Neuron (in vitro differentiated cells): ENCODE measurements around the gene CFTR.
"Not testable (repeated sequence)": the region's sequence is repeated elsewhere in the genome, so short reads cannot be mapped to it uniquely, and the experiment has no call there.

Source experiments
- H2AFZ ChIP-seq: one replicate; pipeline ENCODE4 v1.6.1; 2013; ENCODE audit warnings: low read depth, mild to moderate bottlenecking, inconsistent platforms, low read length, moderate library complexity
- H3K27me3 ChIP-seq: one replicate; pipeline ENCODE4 v1.6.1; 2013; ENCODE audit warnings: low read length; ENCODE audit not compliant: insufficient read depth
- H3K36me3 ChIP-seq: one replicate; pipeline ENCODE4 v1.6.1; 2013; ENCODE audit warnings: low read length; ENCODE audit not compliant: insufficient read depth
- H3K4me1 ChIP-seq: one replicate; pipeline ENCODE4 v1.6.1; 2013; ENCODE audit warnings: low read length; ENCODE audit not compliant: insufficient read depth
- H3K4me3 ChIP-seq: 2 replicates; pipeline ENCODE4 v1.5.1; 2013; ENCODE audit warnings: mild to moderate bottlenecking, low read length, moderate library complexity
- H3K9me3 ChIP-seq: one replicate; pipeline ENCODE4 v1.6.1; 2013; ENCODE audit warnings: low read length

The CFTR gene

DNA sequence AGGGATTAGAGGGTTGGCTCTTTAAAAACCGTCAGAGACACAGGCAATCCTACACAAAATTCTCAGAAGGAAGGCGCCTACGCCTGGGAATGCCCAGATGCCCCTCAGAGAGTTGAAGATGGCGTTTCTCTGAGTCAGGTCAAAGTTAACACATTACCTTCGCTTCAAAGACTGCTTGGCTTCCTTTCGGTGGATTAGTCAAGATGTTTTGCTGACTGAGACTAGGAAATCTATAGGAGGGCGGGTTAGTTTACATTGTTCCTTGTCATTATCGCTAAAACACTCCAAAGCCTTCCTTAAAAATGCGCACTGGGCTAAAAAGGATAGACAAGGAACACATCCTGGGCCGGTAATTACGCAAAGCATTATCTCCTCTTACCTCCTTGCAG is 995 bp upstream of the CFTR start:
- Histone ChIP-seq H3K4me1 (peaks cover 2% of the 10 kb centered on the region), H3K9me3 (no peaks in the 10 kb centered on the region), H3K4me3 (no peak overlapping the region), H3K36me3 (no peaks in the 10 kb centered on the region), H3K27me3 (peaks cover 28% of the 10 kb centered on the region), H2AFZ (peak overlapping the region; percentile 83)

DNA sequence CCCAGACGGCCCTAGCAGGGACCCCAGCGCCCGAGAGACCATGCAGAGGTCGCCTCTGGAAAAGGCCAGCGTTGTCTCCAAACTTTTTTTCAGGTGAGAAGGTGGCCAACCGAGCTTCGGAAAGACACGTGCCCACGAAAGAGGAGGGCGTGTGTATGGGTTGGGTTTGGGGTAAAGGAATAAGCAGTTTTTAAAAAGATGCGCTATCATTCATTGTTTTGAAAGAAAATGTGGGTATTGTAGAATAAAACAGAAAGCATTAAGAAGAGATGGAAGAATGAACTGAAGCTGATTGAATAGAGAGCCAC is 184 bp downstream of the CFTR start:
- Histone ChIP-seq H2AFZ (no peak overlapping the region), H3K4me3 (peak overlapping the region; percentile 26), H3K27me3 (peaks cover 28% of the 10 kb centered on the region), H3K9me3 (no peaks in the 10 kb centered on the region), H3K4me1 (peaks cover 4% of the 10 kb centered on the region), H3K36me3 (no peaks in the 10 kb centered on the region)

DNA sequence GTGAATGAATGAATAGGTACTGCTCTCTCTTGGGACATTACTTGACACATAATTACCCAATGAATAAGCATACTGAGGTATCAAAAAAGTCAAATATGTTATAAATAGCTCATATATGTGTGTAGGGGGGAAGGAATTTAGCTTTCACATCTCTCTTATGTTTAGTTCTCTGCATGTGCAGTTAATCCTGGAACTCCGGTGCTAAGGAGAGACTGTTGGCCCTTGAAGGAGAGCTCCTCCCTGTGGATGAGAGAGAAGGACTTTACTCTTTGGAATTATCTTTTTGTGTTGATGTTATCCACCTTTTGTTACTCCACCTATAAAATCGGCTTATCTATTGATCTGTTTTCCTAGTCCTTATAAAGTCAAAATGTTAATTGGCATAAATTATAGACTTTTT is 1.2 kb downstream of the CFTR start:
- Histone ChIP-seq H3K4me1 (peaks cover 10% of the 10 kb centered on the region), H2AFZ (no peak overlapping the region), H3K9me3 (no peaks in the 10 kb centered on the region), H3K36me3 (no peaks in the 10 kb centered on the region), H3K4me3 (no peak overlapping the region), H3K27me3 (peaks cover 28% of the 10 kb centered on the region)

DNA sequence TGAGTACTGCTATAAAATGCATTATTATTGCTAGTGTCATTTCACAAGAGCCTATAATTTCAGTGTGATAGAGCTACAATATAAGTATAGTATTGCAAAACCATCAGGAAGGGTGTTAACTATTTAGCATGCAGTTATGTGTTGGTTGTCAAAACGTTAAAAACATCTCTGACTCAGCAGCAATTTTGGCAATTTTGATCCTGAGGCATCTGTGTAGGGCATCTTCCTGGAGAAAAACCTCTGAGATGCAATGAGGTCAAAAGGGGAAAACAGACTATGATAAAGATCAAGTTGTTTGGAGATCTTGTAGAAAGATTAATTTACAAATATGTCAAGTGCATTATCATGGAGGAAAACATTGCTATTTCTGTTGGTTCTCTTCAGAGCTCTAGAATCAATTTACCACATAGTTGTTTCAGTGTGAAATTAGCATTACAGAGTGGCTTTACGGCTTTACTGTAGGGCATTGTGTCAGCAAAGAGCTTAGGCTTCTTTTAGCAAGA is 5.3 kb downstream of the CFTR start:
- Histone ChIP-seq H3K27me3 (peaks cover 8% of the 10 kb centered on the region), H3K36me3 (no peaks in the 10 kb centered on the region), H2AFZ (no peak overlapping the region), H3K9me3 (no peaks in the 10 kb centered on the region), H3K4me3 (no peak overlapping the region), H3K4me1 (peaks cover 14% of the 10 kb centered on the region)

DNA sequence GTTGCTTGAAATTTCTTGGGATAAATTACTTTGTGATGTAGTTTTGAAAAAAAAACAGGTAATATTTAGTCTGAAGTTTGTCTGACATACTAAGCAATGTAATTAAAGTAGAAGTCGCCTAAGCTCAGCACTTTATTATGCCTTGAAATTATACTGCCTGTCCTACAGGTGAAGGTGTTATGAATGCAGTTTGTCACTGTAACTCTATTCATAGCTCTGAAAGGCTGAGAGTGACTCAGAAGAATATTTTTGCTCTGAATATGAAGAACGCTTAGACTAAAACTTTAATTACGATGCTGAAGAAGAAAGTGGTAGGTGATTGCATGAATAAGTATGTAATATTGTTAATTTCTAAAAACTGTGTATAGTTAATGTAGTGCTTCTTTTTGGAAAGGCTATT is 9.2 kb downstream of the CFTR start:
- Histone ChIP-seq H3K4me3 (no peak overlapping the region), H3K36me3 (no peaks in the 10 kb centered on the region), H3K4me1 (peaks cover 14% of the 10 kb centered on the region), H2AFZ (no peak overlapping the region), H3K9me3 (no peaks in the 10 kb centered on the region), H3K27me3 (no peaks in the 10 kb centered on the region)

DNA sequence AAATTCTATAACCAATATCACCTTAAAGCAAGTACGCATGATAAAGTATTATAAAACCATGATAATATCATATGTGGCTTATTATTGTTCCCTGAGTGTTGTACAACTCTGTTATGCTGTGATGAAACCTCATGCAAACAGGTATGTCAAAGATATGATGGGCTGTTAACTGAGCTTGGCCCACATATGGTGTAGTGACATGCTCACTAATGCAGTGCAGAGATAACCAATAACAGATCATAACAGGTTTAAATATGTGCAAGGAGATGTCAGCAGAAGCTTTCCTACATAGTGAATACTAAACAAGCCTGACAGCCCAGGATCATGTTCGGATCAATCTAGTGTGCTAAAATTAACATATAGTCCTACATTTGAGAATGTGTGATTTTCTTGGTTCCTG is 9.6 kb downstream of the CFTR start:
- Histone ChIP-seq H3K27me3 (no peaks in the 10 kb centered on the region), H3K4me1 (peaks cover 14% of the 10 kb centered on the region), H3K9me3 (no peaks in the 10 kb centered on the region), H3K4me3 (no peak overlapping the region), H3K36me3 (no peaks in the 10 kb centered on the region), H2AFZ (no peak overlapping the region)

DNA sequence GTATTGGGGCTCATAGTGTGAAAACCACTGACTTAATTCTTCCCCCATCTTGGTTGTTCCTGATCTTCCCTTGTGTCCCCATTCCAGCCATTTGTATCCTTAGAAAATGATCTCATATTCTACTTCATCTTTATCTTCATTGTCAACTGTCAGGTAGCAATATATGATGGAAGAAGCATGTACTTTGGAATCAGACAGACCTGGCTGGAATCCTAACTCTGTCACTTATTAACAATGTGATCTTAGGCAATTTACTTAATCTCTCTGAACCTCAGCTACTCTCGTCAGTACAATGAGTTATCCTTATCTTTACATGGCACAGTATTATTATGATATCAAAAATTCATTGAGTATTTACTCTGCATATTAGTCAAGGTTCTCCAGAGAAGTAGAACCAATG is 10.1 kb downstream of the CFTR start:
- Histone ChIP-seq H3K9me3 (no peaks in the 10 kb centered on the region), H3K27me3 (no peaks in the 10 kb centered on the region), H2AFZ (no peak overlapping the region), H3K36me3 (no peaks in the 10 kb centered on the region), H3K4me1 (peaks cover 13% of the 10 kb centered on the region), H3K4me3 (no peak overlapping the region)

DNA sequence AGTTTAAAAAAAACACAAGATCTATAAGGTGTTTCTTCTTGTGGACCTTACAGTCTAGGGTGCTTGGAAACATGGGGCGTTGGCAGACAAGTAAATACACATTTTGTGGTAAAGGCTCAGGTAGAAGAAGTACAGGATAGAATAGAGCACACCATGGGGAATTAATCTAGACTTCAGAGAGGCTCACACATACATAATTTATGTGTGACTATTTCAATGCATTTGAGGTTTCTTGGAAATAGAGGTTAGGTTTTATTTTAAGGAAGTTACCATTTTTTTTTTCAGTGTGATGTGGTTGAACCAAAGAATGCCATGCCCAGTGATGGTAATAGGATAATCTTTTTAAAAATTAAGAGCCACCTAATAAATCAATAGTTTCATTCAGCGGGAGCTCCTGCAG is 12.8 kb downstream of the CFTR start:
- Histone ChIP-seq H3K9me3 (no peaks in the 10 kb centered on the region), H3K27me3 (no peaks in the 10 kb centered on the region), H3K36me3 (no peaks in the 10 kb centered on the region), H3K4me1 (no peaks in the 10 kb centered on the region), H2AFZ (no peak overlapping the region), H3K4me3 (no peak overlapping the region)

DNA sequence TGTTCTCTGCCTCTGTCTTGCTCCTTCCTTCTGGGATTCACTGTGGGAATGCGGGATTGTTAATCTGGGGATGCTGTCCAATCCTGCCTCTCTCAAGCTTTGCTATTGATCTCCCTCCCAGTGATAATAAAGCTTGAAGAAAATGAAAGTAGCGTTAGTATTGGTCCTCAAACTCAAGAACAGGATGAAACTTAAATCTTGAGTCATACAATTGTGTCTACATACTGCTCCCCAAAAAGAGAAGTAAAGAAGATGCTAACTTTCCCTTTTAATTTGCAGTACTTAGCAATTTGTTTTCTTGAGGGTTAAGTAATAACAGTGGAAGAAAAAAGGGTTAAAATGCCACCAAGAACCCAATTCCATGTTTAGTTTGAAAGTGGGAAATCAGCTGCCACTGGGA is 13.6 kb downstream of the CFTR start:
- Histone ChIP-seq H3K4me1 (no peaks in the 10 kb centered on the region), H3K4me3 (no peak overlapping the region), H3K27me3 (no peaks in the 10 kb centered on the region), H2AFZ (no peak overlapping the region), H3K9me3 (no peaks in the 10 kb centered on the region), H3K36me3 (no peaks in the 10 kb centered on the region)

DNA sequence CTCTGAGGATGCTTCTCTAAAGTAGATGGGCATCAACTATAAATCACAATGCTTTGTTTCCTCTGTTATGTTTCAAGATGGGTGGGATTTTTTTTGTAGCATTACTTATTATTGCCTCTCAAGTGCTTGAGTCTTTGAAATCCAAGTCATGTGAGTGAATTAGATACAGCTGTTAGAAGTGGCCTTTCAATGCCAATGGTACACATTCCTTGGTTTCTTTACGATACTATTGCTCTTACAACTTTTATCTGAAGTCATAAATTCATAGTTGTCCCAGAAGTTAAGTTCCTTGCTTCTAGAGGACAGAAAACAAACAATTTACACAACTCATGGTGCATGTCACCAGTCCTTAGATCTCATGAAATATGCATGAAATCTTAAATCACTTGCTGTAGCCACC is 15.5 kb downstream of the CFTR start:
- no peaks in the 10 kb centered on the region for H3K4me1 ChIP-seq
- no peaks in the 10 kb centered on the region for H3K9me3 ChIP-seq
- H3K4me3 ChIP-seq = no peak overlapping the region
- no peaks in the 10 kb centered on the region for H3K36me3 ChIP-seq
- H3K27me3 ChIP-seq = no peaks in the 10 kb centered on the region
- H2AFZ ChIP-seq = no peak overlapping the region

DNA sequence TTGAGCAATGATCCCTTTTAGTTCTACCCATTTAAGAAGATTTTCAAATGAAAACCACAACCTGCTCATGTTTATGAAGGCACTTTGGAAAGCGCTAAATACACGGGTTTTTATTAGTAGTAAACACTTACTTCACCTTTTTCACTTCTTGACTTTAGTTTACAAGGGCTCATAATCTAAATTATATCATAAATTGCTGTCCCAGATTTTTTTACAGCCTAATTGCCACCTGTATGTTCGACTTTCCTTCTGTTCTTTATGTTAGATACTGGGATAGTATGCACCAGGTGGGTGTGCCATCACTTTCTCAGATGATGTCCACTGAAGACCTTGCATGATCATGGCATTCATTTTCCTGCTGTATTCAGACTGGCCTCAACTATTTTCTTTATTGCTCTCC is 22.5 kb downstream of the CFTR start:
- Histone ChIP-seq H3K4me1 (no peaks in the 10 kb centered on the region), H3K36me3 (no peaks in the 10 kb centered on the region), H3K4me3 (no peak overlapping the region), H3K27me3 (no peaks in the 10 kb centered on the region), H2AFZ (no peak overlapping the region), H3K9me3 (no peaks in the 10 kb centered on the region)

DNA sequence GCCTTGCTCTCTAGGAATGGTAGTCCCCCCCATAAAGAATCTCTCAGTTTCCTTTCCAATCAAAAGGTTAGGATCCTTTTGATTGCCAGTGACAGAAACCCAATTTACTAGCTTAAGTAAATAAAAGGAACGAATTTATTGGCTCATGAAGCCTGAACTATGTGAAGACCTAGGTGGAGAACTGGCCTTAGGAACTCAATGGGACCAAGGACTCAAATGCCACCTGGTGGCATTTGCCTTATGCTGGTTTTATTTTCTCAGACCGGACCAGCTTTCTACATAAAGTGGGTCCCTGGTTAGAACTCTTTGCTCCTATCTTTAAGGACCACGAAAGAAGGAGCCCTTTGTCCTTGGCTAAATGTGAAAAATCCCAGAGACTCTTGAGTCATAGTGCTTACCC is 25.4 kb downstream of the CFTR start:
- Histone ChIP-seq H3K4me1 (no peaks in the 10 kb centered on the region), H3K4me3 (no peak overlapping the region), H3K36me3 (no peaks in the 10 kb centered on the region), H3K27me3 (no peaks in the 10 kb centered on the region), H2AFZ (no peak overlapping the region), H3K9me3 (no peaks in the 10 kb centered on the region)

DNA sequence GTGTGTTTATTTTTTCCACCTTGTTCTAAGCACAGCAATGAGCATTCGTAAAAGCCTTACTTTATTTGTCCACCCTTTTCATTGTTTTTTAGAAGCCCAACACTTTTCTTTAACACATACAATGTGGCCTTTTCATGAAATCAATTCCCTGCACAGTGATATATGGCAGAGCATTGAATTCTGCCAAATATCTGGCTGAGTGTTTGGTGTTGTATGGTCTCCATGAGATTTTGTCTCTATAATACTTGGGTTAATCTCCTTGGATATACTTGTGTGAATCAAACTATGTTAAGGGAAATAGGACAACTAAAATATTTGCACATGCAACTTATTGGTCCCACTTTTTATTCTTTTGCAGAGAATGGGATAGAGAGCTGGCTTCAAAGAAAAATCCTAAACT is 28.9 kb downstream of the CFTR start:
- Histone ChIP-seq H3K4me3 (no peak overlapping the region), H3K4me1 (no peaks in the 10 kb centered on the region), H3K9me3 (no peaks in the 10 kb centered on the region), H3K36me3 (no peaks in the 10 kb centered on the region), H2AFZ (no peak overlapping the region), H3K27me3 (no peaks in the 10 kb centered on the region)

DNA sequence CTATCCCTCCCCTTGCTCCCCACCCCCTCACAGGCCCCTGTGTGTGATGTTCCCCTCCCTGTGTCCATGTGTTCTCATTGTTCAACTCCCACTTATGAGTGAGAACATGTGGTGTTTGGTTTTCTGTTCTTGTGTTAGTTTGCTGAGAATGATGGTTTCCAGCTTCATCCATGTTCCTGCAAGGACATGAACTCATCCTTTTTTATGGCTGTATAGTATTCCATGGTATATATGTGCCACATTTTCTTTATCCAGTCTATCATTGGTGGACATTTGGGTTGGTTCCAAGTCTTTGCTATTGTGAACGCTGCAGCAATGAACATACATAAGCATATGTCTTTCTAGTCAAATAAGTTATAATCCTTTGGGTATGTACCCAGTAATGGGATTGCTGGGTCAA is 37.4 kb downstream of the CFTR start:
- not testable (repeated sequence) for H3K4me1 ChIP-seq, H3K9me3 ChIP-seq, H2AFZ ChIP-seq, H3K4me3 ChIP-seq, H3K27me3 ChIP-seq, H3K36me3 ChIP-seq
